ENCODE results near the gene CRB1. TPM values are rescaled to one million over a fixed set of nuclear protein-coding genes. Genes with fewer than 3 reads are reported as not detected.
A peak's percentile ranks its signal among the peaks of the same experiment; 100 is the strongest.

The CRB1 gene
- total RNA-seq, 2 experiments from 2014 or later: not detected

GRCh38 chr1:197355248-197355995 lies 87.4 kb downstream of the CRB1 start:
- no peak overlapping the region for H3K4me3 Mint-ChIP-seq

GRCh38 chr1:197356723-197357533 lies 88.9 kb downstream of the CRB1 start:
- Mint-ChIP-seq H3K4me1 (no peaks in the 10 kb centered on the region), H3K9me3 (no peaks in the 10 kb centered on the region), H3K36me3 (no peaks in the 10 kb centered on the region), H3K27ac (no peak overlapping the region), H3K27me3 (no peaks in the 10 kb centered on the region), H3K4me3 (no peak overlapping the region)
- peak; percentile 3 for DNase-seq

More at GRCh38 chr1:197355248-197355995, 87.4 kb downstream of the CRB1 start:
- Mint-ChIP-seq H3K9me3 (no peaks in the 10 kb centered on the region), H3K4me1 (no peaks in the 10 kb centered on the region), H3K36me3 (no peaks in the 10 kb centered on the region), H3K27me3 (no peaks in the 10 kb centered on the region), H3K27ac (no peak overlapping the region)
- DNase-seq: no peak

- Mint-ChIP-seq H3K36me3 (no peaks in the 10 kb centered on the region), H3K9me3 (no peaks in the 10 kb centered on the region), H3K4me1 (peaks cover 2% of the 10 kb centered on the region), H3K27me3 (no peaks in the 10 kb centered on the region), H3K4me3 (no peak overlapping the region), H3K27ac (no peak overlapping the region)
- no peak for DNase-seq
Measured at GRCh38 chr1:197358959-197359358, 90.9 kb downstream of the CRB1 start.

GRCh38 chr1:197360068-197360467 lies 92.0 kb downstream of the CRB1 start:
- Mint-ChIP-seq H3K9me3 (no peaks in the 10 kb centered on the region), H3K4me3 (no peak overlapping the region), H3K27ac (no peak overlapping the region), H3K4me1 (peaks cover 2% of the 10 kb centered on the region), H3K36me3 (no peaks in the 10 kb centered on the region), H3K27me3 (no peaks in the 10 kb centered on the region)
- no peak for DNase-seq

GRCh38 chr1:197362871-197363270 lies 94.8 kb downstream of the CRB1 start:
- no peaks in the 10 kb centered on the region for H3K9me3 Mint-ChIP-seq
- no peaks in the 10 kb centered on the region for H3K27me3 Mint-ChIP-seq
- no peaks in the 10 kb centered on the region for H3K36me3 Mint-ChIP-seq
- H3K4me1 Mint-ChIP-seq: peaks cover 2% of the 10 kb centered on the region
- no peak overlapping the region for H3K4me3 Mint-ChIP-seq
- no peak for DNase-seq
- H3K27ac Mint-ChIP-seq: no peak overlapping the region

GRCh38 chr1:197363855-197364254 lies 95.8 kb downstream of the CRB1 start:
- no peak overlapping the region for H3K4me3 Mint-ChIP-seq
- no peaks in the 10 kb centered on the region for H3K36me3 Mint-ChIP-seq
- no peaks in the 10 kb centered on the region for H3K9me3 Mint-ChIP-seq
- H3K4me1 Mint-ChIP-seq: peaks cover 2% of the 10 kb centered on the region
- H3K27me3 Mint-ChIP-seq: no peaks in the 10 kb centered on the region
- no peak for DNase-seq
- H3K27ac Mint-ChIP-seq: no peak overlapping the region

GRCh38 chr1:197366996-197367395 lies 98.9 kb downstream of the CRB1 start:
- H3K4me3 Mint-ChIP-seq: no peak overlapping the region
- no peaks in the 10 kb centered on the region for H3K9me3 Mint-ChIP-seq
- H3K4me1 Mint-ChIP-seq: peaks cover 2% of the 10 kb centered on the region
- DNase-seq: no peak
- no peak overlapping the region for H3K27ac Mint-ChIP-seq
- H3K27me3 Mint-ChIP-seq: no peaks in the 10 kb centered on the region
- H3K36me3 Mint-ChIP-seq: no peaks in the 10 kb centered on the region

- Mint-ChIP-seq H3K4me3 (no peak overlapping the region), H3K9me3 (no peaks in the 10 kb centered on the region), H3K36me3 (no peaks in the 10 kb centered on the region), H3K27me3 (no peaks in the 10 kb centered on the region), H3K4me1 (peaks cover 2% of the 10 kb centered on the region), H3K27ac (no peak overlapping the region)
- DNase-seq: no peak
Measured at GRCh38 chr1:197367627-197368026, 99.6 kb downstream of the CRB1 start.

GRCh38 chr1:197374428-197374827 lies 106.4 kb downstream of the CRB1 start:
- H3K36me3 Mint-ChIP-seq: no peaks in the 10 kb centered on the region
- DNase-seq: no peak
- no peaks in the 10 kb centered on the region for H3K9me3 Mint-ChIP-seq
- H3K4me3 Mint-ChIP-seq: no peak overlapping the region
- no peak overlapping the region for H3K27ac Mint-ChIP-seq
- no peaks in the 10 kb centered on the region for H3K27me3 Mint-ChIP-seq
- no peaks in the 10 kb centered on the region for H3K4me1 Mint-ChIP-seq

- Mint-ChIP-seq H3K27me3 (no peaks in the 10 kb centered on the region), H3K4me3 (no peak overlapping the region), H3K4me1 (peaks cover 2% of the 10 kb centered on the region), H3K36me3 (no peaks in the 10 kb centered on the region), H3K9me3 (no peaks in the 10 kb centered on the region), H3K27ac (no peak overlapping the region)
- no peak for DNase-seq
Measured at GRCh38 chr1:197384471-197384870, 116.4 kb downstream of the CRB1 start.

GRCh38 chr1:197388801-197389200 lies 120.7 kb downstream of the CRB1 start:
- no peak overlapping the region for H3K27ac Mint-ChIP-seq
- no peaks in the 10 kb centered on the region for H3K27me3 Mint-ChIP-seq
- H3K4me3 Mint-ChIP-seq: no peak overlapping the region
- H3K36me3 Mint-ChIP-seq: no peaks in the 10 kb centered on the region
- no peaks in the 10 kb centered on the region for H3K9me3 Mint-ChIP-seq
- H3K4me1 Mint-ChIP-seq: peaks cover 33% of the 10 kb centered on the region
- no peak for DNase-seq

GRCh38 chr1:197390856-197391255 lies 122.8 kb downstream of the CRB1 start:
- peaks cover 33% of the 10 kb centered on the region for H3K4me1 Mint-ChIP-seq
- H3K36me3 Mint-ChIP-seq: no peaks in the 10 kb centered on the region
- no peaks in the 10 kb centered on the region for H3K9me3 Mint-ChIP-seq
- H3K4me3 Mint-ChIP-seq: peak overlapping the region; percentile 11
- no peak for DNase-seq
- no peaks in the 10 kb centered on the region for H3K27me3 Mint-ChIP-seq
- H3K27ac Mint-ChIP-seq: peak overlapping the region; percentile 62

GRCh38 chr1:197391303-197392226 lies 123.5 kb downstream of the CRB1 start:
- no peaks in the 10 kb centered on the region for H3K27me3 Mint-ChIP-seq
- no peaks in the 10 kb centered on the region for H3K9me3 Mint-ChIP-seq
- DNase-seq: no peak
- peaks cover 33% of the 10 kb centered on the region for H3K4me1 Mint-ChIP-seq
- H3K27ac Mint-ChIP-seq: peak overlapping the region; percentile 62
- H3K4me3 Mint-ChIP-seq: peak overlapping the region; percentile 11
- H3K36me3 Mint-ChIP-seq: no peaks in the 10 kb centered on the region

- no peak overlapping the region for H3K27ac Mint-ChIP-seq
- no peak for DNase-seq
Measured at GRCh38 chr1:197392541-197392940, 124.5 kb downstream of the CRB1 start.

GRCh38 chr1:197393105-197393504 lies 125.1 kb downstream of the CRB1 start:
- Mint-ChIP-seq H3K4me3 (no peak overlapping the region), H3K4me1 (peaks cover 33% of the 10 kb centered on the region), H3K36me3 (no peaks in the 10 kb centered on the region), H3K27ac (no peak overlapping the region), H3K9me3 (no peaks in the 10 kb centered on the region), H3K27me3 (no peaks in the 10 kb centered on the region)
- no peak for DNase-seq

More at GRCh38 chr1:197392541-197392940, 124.5 kb downstream of the CRB1 start:
- Mint-ChIP-seq H3K27me3 (no peaks in the 10 kb centered on the region), H3K36me3 (no peaks in the 10 kb centered on the region), H3K4me3 (no peak overlapping the region), H3K4me1 (peaks cover 33% of the 10 kb centered on the region), H3K9me3 (no peaks in the 10 kb centered on the region)

Measured in activated naive CD8-positive, alpha-beta T cell treated with anti-CD3 and anti-CD28 coated beads for 36 hours (primary cell).